H9 (cell line): ENCODE measurements around the gene SEMA3A. TPM values are rescaled to one million over a fixed set of nuclear protein-coding genes. Genes with fewer than 3 reads are reported as not detected.
A peak's percentile ranks its signal among the peaks of the same experiment; 100 is the strongest.

Source experiments
- DNase-seq: peaks from one replicate; pipeline ENCODE4 v3.0.0-alpha.2; 2017
- H2AFZ ChIP-seq: one replicate; pipeline ENCODE4 v1.6.1; 2013; ENCODE audit warnings: mild to moderate bottlenecking, low read length, control low read depth, moderate library complexity
- H2AK5ac ChIP-seq: 2 replicates; pipeline ENCODE4 v1.6.1; 2013; ENCODE audit warnings: low read length, control low read depth, mixed read lengths; ENCODE audit not compliant: insufficient read length
- H2BK120ac ChIP-seq: one replicate; pipeline ENCODE4 v1.6.1; 2013; ENCODE audit warnings: low read depth, mild to moderate bottlenecking, low read length, control low read depth, inconsistent platforms; ENCODE audit not compliant: poor library complexity, severe bottlenecking
- H2BK12ac ChIP-seq: 2 replicates; pipeline ENCODE4 v1.6.1; 2013; ENCODE audit warnings: low read length, control low read depth, mixed read lengths, low read depth; ENCODE audit not compliant: insufficient read length
- H2BK15ac ChIP-seq: 2 replicates; pipeline ENCODE4 v1.6.1; 2013; ENCODE audit warnings: low read depth, low read length, control low read depth
- H2BK20ac ChIP-seq: one replicate; pipeline ENCODE4 v1.6.1; 2013; ENCODE audit warnings: low read depth, mild to moderate bottlenecking, low read length, control low read depth, inconsistent platforms; ENCODE audit not compliant: poor library complexity, severe bottlenecking
- H2BK5ac ChIP-seq: 2 replicates; pipeline ENCODE4 v1.6.1; 2013; ENCODE audit warnings: low read length, control low read depth, mixed read lengths; ENCODE audit not compliant: insufficient read length
- H3K14ac ChIP-seq: 2 replicates; pipeline ENCODE4 v1.6.1; 2013; ENCODE audit warnings: low read length, control low read depth; ENCODE audit not compliant: insufficient read depth
- H3K18ac ChIP-seq: 2 replicates; pipeline ENCODE4 v1.6.1; 2013; ENCODE audit warnings: low read depth, mild to moderate bottlenecking, mixed read lengths, low read length, control low read depth; ENCODE audit not compliant: insufficient read length
- H3K23ac ChIP-seq: 2 replicates; pipeline ENCODE4 v1.6.1; 2013; ENCODE audit warnings: low read length, control low read depth, mixed read lengths, low read depth; ENCODE audit not compliant: insufficient read length
- H3K23me2 ChIP-seq: 2 replicates; pipeline ENCODE4 v1.6.1; 2013; ENCODE audit warnings: low read depth, mild to moderate bottlenecking, mixed read lengths, low read length, control low read depth; ENCODE audit not compliant: insufficient read length, poor library complexity, severe bottlenecking
- H3K27ac ChIP-seq: 2 replicates; pipeline ENCODE4 v1.5.1; 2013; ENCODE audit warnings: low read length, control low read depth, mixed read lengths, low read depth; ENCODE audit not compliant: insufficient read length
- H3K27me3 ChIP-seq: 2 replicates; pipeline ENCODE4 v1.6.1; 2013; ENCODE audit warnings: low read length, control low read depth, inconsistent platforms; ENCODE audit not compliant: insufficient read depth
- H3K4ac ChIP-seq: 2 replicates; pipeline ENCODE4 v1.6.1; 2013; ENCODE audit warnings: low read depth, mild to moderate bottlenecking, control low read depth, inconsistent platforms, low read length, moderate library complexity
- H3K4me1 ChIP-seq: 2 replicates; pipeline ENCODE4 v1.6.1; 2013; ENCODE audit warnings: low read length, control low read depth, inconsistent platforms; ENCODE audit not compliant: insufficient read depth
- H3K4me2 ChIP-seq: 2 replicates; pipeline ENCODE4 v1.6.1; 2013; ENCODE audit warnings: low read length, control low read depth, mixed read lengths; ENCODE audit not compliant: insufficient read length, insufficient read depth
- H3K56ac ChIP-seq: 2 replicates; pipeline ENCODE4 v1.6.1; 2013; ENCODE audit warnings: low read depth, mild to moderate bottlenecking, mixed read lengths, low read length, control low read depth; ENCODE audit not compliant: insufficient read length
- H3K79me1 ChIP-seq: 2 replicates; pipeline ENCODE4 v1.6.1; 2013; ENCODE audit warnings: low read depth, mild to moderate bottlenecking, moderate library complexity, low read length, control low read depth, inconsistent platforms; ENCODE audit not compliant: insufficient read depth, poor library complexity, severe bottlenecking
- H3K79me2 ChIP-seq: 2 replicates; pipeline ENCODE4 v1.6.1; 2013; ENCODE audit warnings: low read length, control low read depth, inconsistent platforms; ENCODE audit not compliant: insufficient read depth
- H3K9ac ChIP-seq: 2 replicates; pipeline ENCODE4 v1.6.1; 2013; ENCODE audit warnings: low read length, control low read depth, mixed read lengths; ENCODE audit not compliant: insufficient read length; ENCODE audit errors: extremely low read depth
- H3K9me3 ChIP-seq: one replicate; pipeline ENCODE4 v1.6.1; 2013; ENCODE audit warnings: low read depth, low read length, inconsistent platforms; ENCODE audit not compliant: control insufficient read depth
- H3T11ph ChIP-seq: one replicate; pipeline ENCODE4 v1.6.1; 2013; ENCODE audit warnings: mild to moderate bottlenecking, low read length, control low read depth, inconsistent platforms
- H4K20me1 ChIP-seq: one replicate; pipeline ENCODE4 v1.6.1; 2013; ENCODE audit not compliant: control insufficient read depth, insufficient read length, insufficient read depth
- H4K5ac ChIP-seq: 2 replicates; pipeline ENCODE4 v1.6.1; 2013; ENCODE audit warnings: low read depth, mild to moderate bottlenecking, mixed read lengths, low read length, control low read depth; ENCODE audit not compliant: insufficient read length
- H4K8ac ChIP-seq: replicated peaks from 2 replicates; pipeline ENCODE4 v1.6.1; 2013; ENCODE audit warnings: low read length, control low read depth, mixed read lengths, low read depth; ENCODE audit not compliant: insufficient read length
- H4K91ac ChIP-seq: 2 replicates; pipeline ENCODE4 v1.6.1; 2013; ENCODE audit warnings: low read depth, mild to moderate bottlenecking, moderate library complexity, mixed read lengths, low read length, control low read depth; ENCODE audit not compliant: insufficient read length
- H3K27ac Mint-ChIP-seq, 3 experiments: 2 replicates in 2 of 3; 3 replicates in 1 of 3; pipeline ENCODE4 v1.8.0; 2020 to 2021; ENCODE audit warnings: mixed read lengths in 3 of 3, mild to moderate bottlenecking in 1 of 3, moderate library complexity in 1 of 3
- H3K27me3 Mint-ChIP-seq: 2 replicates; pipeline ENCODE4 v1.8.0; 2021; ENCODE audit warnings: low read depth, mild to moderate bottlenecking, moderate library complexity, mixed read lengths
- H3K36me3 Mint-ChIP-seq, 3 experiments: 2 replicates in 2 of 3; 3 replicates in 1 of 3; pipeline ENCODE4 v1.8.0; 2020 to 2021; ENCODE audit warnings: low read depth in 3 of 3, mixed read lengths in 3 of 3; ENCODE audit not compliant: insufficient read depth in 1 of 3
- H3K4me1 Mint-ChIP-seq, 2 experiments: 2 replicates each; pipeline ENCODE4 v1.8.0; 2020; ENCODE audit warnings: mixed read lengths in 2 of 2
- H3K4me3 Mint-ChIP-seq, 2 experiments: 2 replicates in 1 of 2; 3 replicates in 1 of 2; pipeline ENCODE4 v1.8.0; 2020 to 2021; ENCODE audit warnings: mild to moderate bottlenecking in 2 of 2, mixed read lengths in 2 of 2, moderate library complexity in 1 of 2
- H3K9me3 Mint-ChIP-seq, 2 experiments: 2 replicates in 1 of 2; 3 replicates in 1 of 2; pipeline ENCODE4 v1.8.0; 2020; ENCODE audit warnings: mild to moderate bottlenecking in 2 of 2, mixed read lengths in 2 of 2, moderate library complexity in 1 of 2
- CTCF ChIP-seq: fragments of 200-600 bp; sonication (generic); conservative IDR thresholded peaks from 3 replicates; pipeline ENCODE4 v1.8.0; 2021; ENCODE audit warnings: antibody characterized with exemption, mild to moderate bottlenecking
- WGBS: extraction: QIAGEN DNeasy Blood & Tissue Kit; methylation state at CpG from one replicate; pipeline ENCODE4 v1.1.7; 2013; ENCODE audit warnings: missing lambda C conversion rate, low lambda C conversion rate, mixed read lengths; ENCODE audit not compliant: insufficient read length; ENCODE audit errors: extremely low coverage; 5-methylcytosine and 5-hydroxymethylcytosine counted together
- total RNA-seq: library from RNA; stranded (reverse); gene quantifications from 2 replicates; pipeline ENCODE4 v1.2.1, GENCODE V29; 2021

SEMA3A gene
- total RNA-seq, 1 experiment from 2014 or later: 60.0 TPM

GRCh38 chr7:84060760-84061261 is 133.8 kb downstream of the SEMA3A start:
- TF ChIP-seq CTCF: no peak
- no peak overlapping the region for H3K27ac ChIP-seq

More at GRCh38 chr7:84060760-84061261, 133.8 kb downstream of the SEMA3A start:
- no peak overlapping the region for H3K4me3 Mint-ChIP-seq
- H3K4me2 ChIP-seq: no peak overlapping the region
- H3K36me3 Mint-ChIP-seq: peaks cover 11 to 13% (median 12%) of the 10 kb centered on the region in 3 experiments; a peak in 6 of 7 replicates
- no peaks in the 10 kb centered on the region for H3K23me2 ChIP-seq
- no peak overlapping the region for H3T11ph ChIP-seq
- no peaks in the 10 kb centered on the region for H3K27me3 ChIP-seq
- no peak overlapping the region for H2BK120ac ChIP-seq
- no peak overlapping the region for H3K18ac ChIP-seq
- H3K4me1 Mint-ChIP-seq: peaks cover 26 to 33% of the 10 kb centered on the region in 2 experiments
- no peak overlapping the region for H3K4ac ChIP-seq
- H3K9me3 Mint-ChIP-seq: peaks cover 5% of the 10 kb centered on the region in 2 experiments; a peak in 3 of 5 replicates
- H3K9me3 ChIP-seq: no peaks in the 10 kb centered on the region
- no peak overlapping the region for H4K5ac ChIP-seq
- H4K8ac ChIP-seq: no peak overlapping the region
- H3K4me1 ChIP-seq: peaks cover 4% of the 10 kb centered on the region
- no peak overlapping the region for H3K23ac ChIP-seq
- H2BK5ac ChIP-seq: no peak overlapping the region
- no peak overlapping the region for H3K9ac ChIP-seq
- H3K27ac Mint-ChIP-seq: peak overlapping the region in 1 of 3 experiments; percentile 69; a peak in 3 of 7 replicates
- no peaks in the 10 kb centered on the region for H3K79me1 ChIP-seq
- DNase-seq: no peak
- no peaks in the 10 kb centered on the region for H4K20me1 ChIP-seq
- WGBS: no CpG with 5 or more reads among the region's 4 CpGs
- H3K79me2 ChIP-seq: no peaks in the 10 kb centered on the region
- H3K56ac ChIP-seq: no peak overlapping the region
- no peak overlapping the region for H2AFZ ChIP-seq
- H3K14ac ChIP-seq: no peak overlapping the region
- H2BK20ac ChIP-seq: no peak overlapping the region
- no peaks in the 10 kb centered on the region for H3K27me3 Mint-ChIP-seq
- no peak overlapping the region for H2BK12ac ChIP-seq
- H2AK5ac ChIP-seq: no peak overlapping the region
- no peak overlapping the region for H2BK15ac ChIP-seq
- no peak overlapping the region for H4K91ac ChIP-seq
